Measurements from ENCODE around the gene SNRNP27.

The SNRNP27 gene

GRCh38 chr2:69914164-69914949 lies 20.6 kb downstream of the SNRNP27 start:
- DNase-seq (ENCODE audit: low read depth): peak; percentile 100
- peak overlapping the region; percentile 75 for H3K4me3 ChIP-seq (ENCODE audit: low read depth, low read length)
- TF ChIP-seq MAX (IDR thresholded peaks at IDR 0.05; ENCODE audit: low read depth, low read length) (peak; percentile 87), POLR2A (IDR thresholded peaks at IDR 0.05; ENCODE audit: extremely low read depth, insufficient read length) (peak; percentile 67), MYC (IDR thresholded peaks at IDR 0.05; ENCODE audit: low read depth, low read length) (peak; percentile 77; the same call in 1 of the 2 replicates), CTCF (IDR thresholded peaks at IDR 0.05; ENCODE audit: low read depth, low read length) (peak; percentile 13)

- TF ChIP-seq POLR2A (IDR thresholded peaks at IDR 0.05; ENCODE audit: extremely low read depth, insufficient read length): peak; percentile 66
- no peak for TF ChIP-seq CTCF (IDR thresholded peaks at IDR 0.05; ENCODE audit: low read depth, low read length)
- TF ChIP-seq MYC (IDR thresholded peaks at IDR 0.05; ENCODE audit: low read depth, low read length): 0 out of 2 replicates have a peak, but pooled peaks have one; percentile 13
- 0 out of 2 replicates have a peak, but pooled peaks have one; percentile 5 for TF ChIP-seq MAX (IDR thresholded peaks at IDR 0.05; ENCODE audit: low read depth, low read length)
- DNase-seq (ENCODE audit: low read depth): peak; percentile 47
- peak within 1 kb of the TSS; percentile 75 for H3K4me3 ChIP-seq (ENCODE audit: low read depth, low read length)
Observed at GRCh38 chr2:69914950-69915945, 21.5 kb downstream of the SNRNP27 start, which contains the start of gene MXD1. MXD1 (plus strand) TSS chr2:69915109; CDS start chr2:69915331, 222 bp downstream.

- peak overlapping the region; percentile 71 for H3K4me3 ChIP-seq (ENCODE audit: low read depth, low read length)
- no peak for DNase-seq (ENCODE audit: low read depth)
- TF ChIP-seq MYC (IDR thresholded peaks at IDR 0.05; ENCODE audit: low read depth, low read length) (no peak), POLR2A (IDR thresholded peaks at IDR 0.05; ENCODE audit: extremely low read depth, insufficient read length) (no peak), MAX (IDR thresholded peaks at IDR 0.05; ENCODE audit: low read depth, low read length) (no peak), CTCF (IDR thresholded peaks at IDR 0.05; ENCODE audit: low read depth, low read length) (no peak)
Observed at GRCh38 chr2:69916106-69916505, 22.4 kb downstream of the SNRNP27 start.

GRCh38 chr2:69917852-69918251 lies 24.1 kb downstream of the SNRNP27 start:
- peak; percentile 67 for DNase-seq (ENCODE audit: low read depth)
- TF ChIP-seq POLR2A (IDR thresholded peaks at IDR 0.05; ENCODE audit: extremely low read depth, insufficient read length) (no peak), MAX (IDR thresholded peaks at IDR 0.05; ENCODE audit: low read depth, low read length) (no peak), CTCF (IDR thresholded peaks at IDR 0.05; ENCODE audit: low read depth, low read length) (no peak), MYC (IDR thresholded peaks at IDR 0.05; ENCODE audit: low read depth, low read length) (no peak)
- peak overlapping the region; percentile 71 for H3K4me3 ChIP-seq (ENCODE audit: low read depth, low read length)

- TF ChIP-seq MAX (IDR thresholded peaks at IDR 0.05; ENCODE audit: low read depth, low read length) (no peak), CTCF (IDR thresholded peaks at IDR 0.05; ENCODE audit: low read depth, low read length) (no peak), MYC (IDR thresholded peaks at IDR 0.05; ENCODE audit: low read depth, low read length) (no peak), POLR2A (IDR thresholded peaks at IDR 0.05; ENCODE audit: extremely low read depth, insufficient read length) (no peak)
- DNase-seq (ENCODE audit: low read depth): peak; percentile 71
- H3K4me3 ChIP-seq (ENCODE audit: low read depth, low read length): peak overlapping the region; percentile 71
Observed at GRCh38 chr2:69918401-69918800, 24.6 kb downstream of the SNRNP27 start.

Data from NB4 (cell line).